HG03196 (cell line): ENCODE data around the gene CAPZB.
"Not testable (repeated sequence)": the region's sequence is repeated elsewhere in the genome, so short reads cannot be mapped to it uniquely, and the experiment has no call there.

Source experiments
- ATAC-seq: cut with Tn5 transposase; IDR thresholded peaks from one replicate; pipeline ENCODE4 v1.9.1; 2021; ENCODE audit not compliant: unreplicated experiment

CAPZB gene

GRCh38 chr1:19315378-19316198 is 169.8 kb downstream of the CAPZB start:
- no peak for ATAC-seq

- no peak for ATAC-seq
Observed at GRCh38 chr1:19313961-19314882, 171.1 kb downstream of the CAPZB start.

- no peak for ATAC-seq
Observed at GRCh38 chr1:19313636-19313959, 171.7 kb downstream of the CAPZB start.

GRCh38 chr1:19312782-19313635 is 172.3 kb downstream of the CAPZB start:
- peak; percentile 0 for ATAC-seq

- peak; percentile 65 for ATAC-seq
Observed at GRCh38 chr1:19311931-19312781, 173.2 kb downstream of the CAPZB start, which contains the start of the genes AKR7A2 and SLC66A1. Gene AKR7A2 (minus strand): TSS chr1:19312144. CDS start chr1:19312124, 20 bp downstream. Gene SLC66A1 (plus strand): TSS chr1:19312326. CDS start chr1:19317678, 5,352 bp downstream.

GRCh38 chr1:19311503-19311930 is 173.8 kb downstream of the CAPZB start:
- ATAC-seq = no peak

GRCh38 chr1:19310720-19311502 is 174.4 kb downstream of the CAPZB start:
- no peak for ATAC-seq

- no peak for ATAC-seq
Observed at GRCh38 chr1:19310061-19310460, 175.3 kb downstream of the CAPZB start.

GRCh38 chr1:19309123-19309813 is 176.1 kb downstream of the CAPZB start:
- no peak for ATAC-seq

GRCh38 chr1:19308509-19308907 is 176.8 kb downstream of the CAPZB start:
- ATAC-seq = no peak

GRCh38 chr1:19307794-19308508 is 177.4 kb downstream of the CAPZB start:
- ATAC-seq = no peak

GRCh38 chr1:19306941-19307340 is 178.4 kb downstream of the CAPZB start:
- ATAC-seq = no peak

GRCh38 chr1:19305880-19306279 is 179.5 kb downstream of the CAPZB start:
- no peak for ATAC-seq

- not testable (repeated sequence) for ATAC-seq
Observed at GRCh38 chr1:19304081-19304480, 181.3 kb downstream of the CAPZB start.

GRCh38 chr1:19300211-19300610 is 185.1 kb downstream of the CAPZB start:
- no peak for ATAC-seq

GRCh38 chr1:19294638-19295037 is 190.7 kb downstream of the CAPZB start:
- no peak for ATAC-seq

GRCh38 chr1:19289244-19289643 is 196.1 kb downstream of the CAPZB start:
- ATAC-seq = no peak
